K562 (cell line): ENCODE data around the gene ENHO. TPM values are rescaled to one million over a fixed set of nuclear protein-coding genes. Genes with fewer than 3 reads are reported as not detected.

ENCODE experiments used
- ATAC-seq: fragments of 200-7000 bp; cut with Tn5 transposase; 3 replicates; pipeline ENCODE4 v1.9.1; 2020; ENCODE audit warnings: moderate library complexity
- BruUV-seq: library from RNA; stranded (reverse); fragments of 400-500 nt; replicated peaks from 2 replicates; lab custom pipeline; 2021; lab: Mats Ljungman, UMichigan
- CTCF ChIA-PET: fragments of 300-600 bp; formaldehyde crosslinking; extraction: SDS; loops from one replicate; lab custom pipeline; 2021; ENCODE audit warnings: low intra/inter-chr PET ratio; lab: Yijun Ruan, JAX
- POLR2A ChIA-PET: fragments of 300-600, 350-650 bp; sonication (Branson Sonifier 250); formaldehyde crosslinking; extraction: SDS; loops from one replicate; lab custom pipeline; 2021; ENCODE audit warnings: antibody characterized with exemption, inconsistent platforms; lab: Yijun Ruan, JAX
- DNase-seq, 4 experiments: peaks; one replicate each; pipeline versions ENCODE4 v3.0.0 to v3.0.0-alpha.2; 2011 to 2018; ENCODE audit warnings: low spot score in 3 of 4, mixed read lengths in 3 of 4; ENCODE audit errors: extremely low read depth in 1 of 4
- FAIRE-seq: peaks from 2 replicates; lab custom pipeline; 2011; peaks lifted over from hg19 to GRCh38; lab: Jason Lieb, UNC
- H2AFZ ChIP-seq: 2 replicates; pipeline ENCODE4 v1.6.0; 2011; ENCODE audit warnings: low read depth, low read length, control low read depth, inconsistent platforms
- H3K27ac ChIP-seq: fragments of 200-600 bp; 3 replicates; pipeline ENCODE4 v1.8.0; 2011; ENCODE audit warnings: low read depth, mild to moderate bottlenecking, control low read depth, inconsistent platforms, low read length, moderate library complexity, mixed read lengths; ENCODE audit errors: extremely low read depth
- H3K27me3 ChIP-seq, 2 experiments: fragments of 300-600 bp in 1 of 2; 2 replicates in 1 of 2; 3 replicates in 1 of 2; pipeline versions ENCODE4 v1.6.0 to v1.8.0; 2011; ENCODE audit warnings: inconsistent platforms in 2 of 2, low read length in 2 of 2, mild to moderate bottlenecking in 1 of 2, mixed read lengths in 1 of 2, moderate library complexity in 1 of 2; ENCODE audit not compliant: control insufficient read depth in 2 of 2, insufficient read depth in 2 of 2
- H3K36me3 ChIP-seq: fragments of 300-600 bp; 3 replicates; pipeline ENCODE4 v1.8.0; 2011; ENCODE audit warnings: mild to moderate bottlenecking, low read length, inconsistent platforms; ENCODE audit not compliant: control insufficient read depth, insufficient read depth
- H3K4me1 ChIP-seq, 2 experiments: fragments of 200-600 bp in 1 of 2; replicated peaks in 1 of 2; 2 replicates in 1 of 2; 3 replicates in 1 of 2; pipeline versions ENCODE4 v1.5.1 to v1.8.0; 2011; ENCODE audit warnings: inconsistent platforms in 2 of 2, low read length in 2 of 2, mild to moderate bottlenecking in 1 of 2, mixed read lengths in 1 of 2, moderate library complexity in 1 of 2; ENCODE audit not compliant: control insufficient read depth in 2 of 2, insufficient read depth in 2 of 2
- H3K4me2 ChIP-seq: 2 replicates; pipeline ENCODE4 v1.6.1; 2011; ENCODE audit warnings: low read length, control low read depth, inconsistent platforms, mixed read lengths; ENCODE audit not compliant: insufficient read depth
- H3K4me3 ChIP-seq: fragments of 200-600 bp; sonication (generic), shearing (Covaris generic); 2 replicates; pipeline ENCODE4 v1.5.1; 2016; ENCODE audit warnings: control low read depth, inconsistent platforms
- H3K79me2 ChIP-seq: fragments of 200-600 bp; 3 replicates; pipeline ENCODE4 v1.8.0; 2011; ENCODE audit warnings: low read length, inconsistent platforms; ENCODE audit not compliant: control insufficient read depth, insufficient read depth
- H3K9ac ChIP-seq, 2 experiments: 2 replicates each; pipeline versions ENCODE4 v1.6.0 to v1.6.1; 2011; ENCODE audit warnings: low read depth in 2 of 2, low read length in 2 of 2, control low read depth in 1 of 2, inconsistent platforms in 1 of 2, mild to moderate bottlenecking in 1 of 2, mixed read lengths in 1 of 2; ENCODE audit not compliant: insufficient read depth in 1 of 2
- H3K9me1 ChIP-seq: one replicate; pipeline ENCODE4 v1.6.0; 2011; ENCODE audit warnings: inconsistent platforms, mild to moderate bottlenecking, low read length, moderate library complexity; ENCODE audit not compliant: control insufficient read depth, insufficient read depth
- H3K9me3 ChIP-seq: replicated peaks from 2 replicates; pipeline ENCODE4 v1.5.1; 2011; ENCODE audit warnings: low read depth, low read length, inconsistent platforms; ENCODE audit not compliant: control insufficient read depth, insufficient read depth
- H4K20me1 ChIP-seq: replicated peaks from 2 replicates; pipeline ENCODE4 v1.6.1; 2011; ENCODE audit warnings: low read length, inconsistent platforms, mixed read lengths; ENCODE audit not compliant: control insufficient read depth, insufficient read depth
- CREBBP ChIP-seq: IDR thresholded peaks from one replicate; pipeline ENCODE4 v1.6.1; 2012; ENCODE audit warnings: low read depth, mild to moderate bottlenecking, control low read depth, inconsistent platforms, low read length
- MGA ChIP-seq: fragments of 450-650 bp; IDR thresholded peaks from 2 replicates; pipeline ENCODE4 v1.6.1; 2016; ENCODE audit warnings: mild to moderate bottlenecking, moderate library complexity
- NR0B1 ChIP-seq: fragments of 450-650 bp; IDR thresholded peaks from one replicate; pipeline ENCODE4 v1.6.1; 2018; ENCODE audit warnings: mild to moderate bottlenecking, moderate library complexity; ENCODE audit not compliant: partially characterized antibody
- RFX1 ChIP-seq: fragments of 450-650 bp; IDR thresholded peaks from 2 replicates; pipeline ENCODE4 v1.6.1; 2016; ENCODE audit warnings: mild to moderate bottlenecking, moderate library complexity
- SMC3 ChIP-seq: conservative IDR thresholded peaks from 2 replicates; pipeline ENCODE4 v1.6.1; 2011; ENCODE audit warnings: low read depth, low read length, improper control_type of control experiment; ENCODE audit not compliant: insufficient read depth
- TCFL5 ChIP-seq: fragments of 250-450 bp; sonication (Bioruptor Pico); conservative IDR thresholded peaks from 2 replicates; pipeline ENCODE4 v1.6.1; 2021; ENCODE audit warnings: mild to moderate bottlenecking, moderate library complexity, matching md5 sums
- YY1 ChIP-seq, 3 experiments: IDR thresholded peaks; 2 replicates each; pipeline ENCODE4 v1.6.1; 2011; ENCODE audit warnings: low read length in 2 of 3, mild to moderate bottlenecking in 2 of 3, moderate library complexity in 2 of 3, borderline replicate concordance in 1 of 3, control low read depth in 1 of 3, low read depth in 1 of 3; ENCODE audit not compliant: insufficient read depth in 3 of 3, insufficient replicate concordance in 2 of 3, control insufficient read depth in 1 of 3, insufficient read length in 1 of 3; ENCODE audit errors: extremely low read depth in 1 of 3
- ZNF253 ChIP-seq: fragments of 250-450 bp; sonication (Bioruptor Pico); conservative IDR thresholded peaks from 2 replicates; pipeline ENCODE4 v1.6.1; 2021; ENCODE audit warnings: mild to moderate bottlenecking
- WGBS: fragments of 100-300 bp; shearing (Covaris generic); methylation state at CpG from one replicate; pipeline ENCODE4 v1.1.6; 2016; ENCODE audit warnings: low coverage, mixed read lengths; ENCODE audit not compliant: insufficient coverage; ENCODE audit errors: missing lambda C conversion rate; 5-methylcytosine and 5-hydroxymethylcytosine counted together
- in situ Hi-C: fragments of 300-500 bp; cut with MboI; formaldehyde crosslinking; loops from 4 replicates; pipeline ENCODE4 v1.15.0; 2018; ENCODE audit warnings: inconsistent platforms, mixed read lengths
- intact Hi-C: fragments of 100-400 bp; cut with micrococcal nuclease; formaldehyde crosslinking; loops from 2 replicates; pipeline ENCODE4 v1.14.2; 2022
- polyA plus RNA-seq, 8 experiments: library from polyadenylated mRNA; depleted of rRNA in 4 of 8; stranded (reverse) in 5 of 8; unstranded in 3 of 8; fragments of >200 nt; fragmentation: Nextera tagmentation in 2 of 8; fragmentation: Illumina TruSeq in 1 of 8; extraction: Ambion mirVana in 2 of 8; extraction: Trizol in 1 of 8; gene quantifications; 2 replicates each; pipeline versions ENCODE4 v1.2.1 to v1.2.3, GENCODE V29; 2011 to 2014; ENCODE audit warnings: inconsistent platforms in 1 of 8, missing spikeins in 1 of 8
- total RNA-seq, 7 experiments: library from RNA; depleted of rRNA in 6 of 7; stranded (reverse); fragments of >200 nt in 6 of 7; fragmentation: Illumina TruSeq in 2 of 7; extraction: Trizol in 2 of 7; gene quantifications; 2 replicates each; pipeline versions ENCODE4 v1.2.1 to v1.2.3, GENCODE V29; 2011 to 2021; ENCODE audit warnings: low replicate concordance in 1 of 7

The ENHO gene
- total and polyA plus RNA-seq, 9 of the 15 experiments (the other 6 are each of a cell fraction or from before 2014, with no cell fraction given): 0.24 TPM; not detected in 8

- no TSS peak for BruUV-seq
- 0% methylated on average over 2 of the region's 2 CpGs for WGBS
- H4K20me1 ChIP-seq: peaks cover under 1% of the 10 kb centered on the region; the same call in 1 of the 2 replicates
- H3K36me3 ChIP-seq: no peaks in the 10 kb centered on the region
- H3K4me1 ChIP-seq: peaks cover 0 to 5% of the 10 kb centered on the region in 2 experiments; a peak in 1 of 5 replicates
- FAIRE-seq (no peak), ATAC-seq (no peak), DNase-seq (no peak)
- H2AFZ ChIP-seq: no peak overlapping the region
- H3K4me2 ChIP-seq: no peak overlapping the region
- H3K9me3 ChIP-seq: no peaks in the 10 kb centered on the region
- in situ Hi-C loops (no loop called here), intact Hi-C loops (no loop called here)
- no peak overlapping the region for H3K27ac ChIP-seq
- no peaks in the 10 kb centered on the region for H3K79me2 ChIP-seq
- no peaks in the 10 kb centered on the region for H3K9me1 ChIP-seq
- ChIA-PET POLR2A (no interaction called here), CTCF (no interaction called here)
- no peak overlapping the region for H3K9ac ChIP-seq
- H3K4me3 ChIP-seq: no peak overlapping the region
- H3K27me3 ChIP-seq: peaks cover 0 to 46% of the 10 kb centered on the region in 2 experiments; a peak in 4 of 5 replicates
- TF ChIP-seq YY1 (IDR thresholded peaks at IDR 0.05; ENCODE audit: borderline replicate concordance in 1 of 3, control insufficient read depth in 1 of 3, extremely low read depth in 1 of 3, insufficient read depth in 3 of 3, insufficient read length in 1 of 3, insufficient replicate concordance in 2 of 3, low read depth in 1 of 3, low read length in 2 of 3) (no peak), CREBBP (no peak), ZNF253 (CRISPR knock-in tag) (no peak), NR0B1 (no peak), MGA (no peak), RFX1 (no peak), TCFL5 (CRISPR knock-in tag) (no peak), SMC3 (no peak)
These were observed 30.2 kb upstream of the ENHO start for GRCh38 chr9:34552986-34553385.
